ENCODE data around the gene PRKCH. TPM values are rescaled to one million over a fixed set of nuclear protein-coding genes. Genes with fewer than 3 reads are reported as not detected.

The PRKCH gene
- total RNA-seq, 1 experiment from 2014 or later = 12.4 TPM

- Mint-ChIP-seq H3K4me3 (ENCODE audit: unreplicated experiment) (no peak overlapping the region), H3K27me3 (ENCODE audit: insufficient read depth, unreplicated experiment) (no peaks in the 10 kb centered on the region), H3K36me3 (ENCODE audit: insufficient read depth, unreplicated experiment) (peaks cover 14% of the 10 kb centered on the region), H3K9me3 (ENCODE audit: unreplicated experiment) (no peaks in the 10 kb centered on the region), H3K4me1 (ENCODE audit: insufficient read depth, unreplicated experiment) (peaks cover 55% of the 10 kb centered on the region), H3K27ac (ENCODE audit: low read depth, unreplicated experiment) (peak overlapping the region; percentile 77)
- ChIA-PET POLR2A (interaction anchor here (0.7 to 5.1 kb wide), 13 partner anchors 8 to 292 kb away, joined by 3 to 44 read pairs (median 14); partner anchors contain the start of genes HIF1A and SNAPC1), CTCF (interaction anchor here (0.6 to 2.9 kb wide), 15 partner anchors 9 to 595 kb away, joined by 3 to 15 read pairs (median 4); partner anchors contain the start of gene PRKCH)
- no peak for TF ChIP-seq CTCF (IDR thresholded peaks at IDR 0.05; ENCODE audit: unreplicated experiment)
- BruUV-seq (replicated peaks) = no TSS peak
- intact Hi-C loops (cut with micrococcal nuclease) = loop anchor here (2.0 to 5.0 kb wide), 2 partner anchors 225 to 283 kb away; partner anchors contain the start of gene HIF1A
- no peak for DNase-seq (ENCODE audit: unreplicated experiment)
Observed at GRCh38 chr14:61469781-61470180, 148.4 kb downstream of the PRKCH start.

GRCh38 chr14:61470261-61470960 is 149.0 kb downstream of the PRKCH start:
- Mint-ChIP-seq H3K9me3 (ENCODE audit: unreplicated experiment) (no peaks in the 10 kb centered on the region), H3K27me3 (ENCODE audit: insufficient read depth, unreplicated experiment) (no peaks in the 10 kb centered on the region), H3K4me1 (ENCODE audit: insufficient read depth, unreplicated experiment) (peaks cover 55% of the 10 kb centered on the region), H3K27ac (ENCODE audit: low read depth, unreplicated experiment) (peak overlapping the region; percentile 77), H3K4me3 (ENCODE audit: unreplicated experiment) (peak overlapping the region; percentile 38), H3K36me3 (ENCODE audit: insufficient read depth, unreplicated experiment) (peaks cover 14% of the 10 kb centered on the region)
- POLR2A ChIA-PET = interaction anchor here (0.6 to 5.1 kb wide), 20 partner anchors 9 to 291 kb away, joined by 3 to 44 read pairs (median 6); partner anchors contain the start of genes HIF1A and SNAPC1
- DNase-seq (ENCODE audit: unreplicated experiment) = peak; percentile 98
- CTCF ChIA-PET = interaction anchor here (0.6 to 2.9 kb wide), 26 partner anchors 10 to 595 kb away, joined by 3 to 15 read pairs (median 4); partner anchors contain the start of genes PRKCH and SNAPC1
- TF ChIP-seq CTCF (IDR thresholded peaks at IDR 0.05; ENCODE audit: unreplicated experiment) = peak; percentile 36
- no TSS peak for BruUV-seq (replicated peaks)
- intact Hi-C loops (cut with micrococcal nuclease) = loop anchor here (2.0 to 5.0 kb wide), 2 partner anchors 224 to 282 kb away; partner anchors contain the start of gene HIF1A

GRCh38 chr14:61470961-61471293 is 149.5 kb downstream of the PRKCH start:
- no peak for TF ChIP-seq CTCF (IDR thresholded peaks at IDR 0.05; ENCODE audit: unreplicated experiment)
- H3K9me3 Mint-ChIP-seq (ENCODE audit: unreplicated experiment) = no peaks in the 10 kb centered on the region
- POLR2A ChIA-PET = interaction anchor here (0.6 to 5.1 kb wide), 21 partner anchors 9 to 291 kb away, joined by 3 to 44 read pairs (median 5); partner anchors contain the start of genes HIF1A and SNAPC1
- intact Hi-C loops (cut with micrococcal nuclease) = loop anchor here (2.0 to 5.0 kb wide), 2 partner anchors 224 to 281 kb away; partner anchors contain the start of gene HIF1A
- no TSS peak for BruUV-seq (replicated peaks)
- peaks cover 51% of the 10 kb centered on the region for H3K4me1 Mint-ChIP-seq (ENCODE audit: insufficient read depth, unreplicated experiment)
- no peaks in the 10 kb centered on the region for H3K27me3 Mint-ChIP-seq (ENCODE audit: insufficient read depth, unreplicated experiment)
- H3K36me3 Mint-ChIP-seq (ENCODE audit: insufficient read depth, unreplicated experiment) = peaks cover 14% of the 10 kb centered on the region
- H3K4me3 Mint-ChIP-seq (ENCODE audit: unreplicated experiment) = peak overlapping the region; percentile 38
- H3K27ac Mint-ChIP-seq (ENCODE audit: low read depth, unreplicated experiment) = peak overlapping the region; percentile 77
- DNase-seq (ENCODE audit: unreplicated experiment) = no peak
- CTCF ChIA-PET = interaction anchor here (0.6 to 2.9 kb wide), 21 partner anchors 10 to 428 kb away, joined by 3 to 15 read pairs (median 4); partner anchors contain the start of genes PRKCH and SNAPC1

Data from MCF 10A (cell line).